Mesothelial cell of epicardium (in vitro differentiated cells): ENCODE results near the gene IRAK4. TPM values are rescaled to one million over a fixed set of nuclear protein-coding genes. Genes with fewer than 3 reads are reported as not detected.

Experiments used
- DNase-seq, 2 experiments: peaks; one replicate each; pipeline ENCODE4 v3.0.0; 2021; ENCODE audit warnings: low spot score in 2 of 2; ENCODE audit not compliant: unreplicated experiment in 2 of 2
- H3K27ac Mint-ChIP-seq: 2 replicates; pipeline ENCODE4 v1.8.0; 2021; ENCODE audit warnings: mixed read lengths
- H3K27me3 Mint-ChIP-seq: 2 replicates; pipeline ENCODE4 v1.8.0; 2021; ENCODE audit warnings: low read depth, mixed read lengths
- H3K36me3 Mint-ChIP-seq: 2 replicates; pipeline ENCODE4 v1.8.0; 2021; ENCODE audit warnings: mixed read lengths
- H3K4me1 Mint-ChIP-seq: 2 replicates; pipeline ENCODE4 v1.8.0; 2021; ENCODE audit warnings: mixed read lengths
- H3K4me3 Mint-ChIP-seq: 2 replicates; pipeline ENCODE4 v1.8.0; 2021; ENCODE audit warnings: mild to moderate bottlenecking, moderate library complexity, mixed read lengths
- H3K9me3 Mint-ChIP-seq: 2 replicates; pipeline ENCODE4 v1.8.0; 2021; ENCODE audit warnings: mixed read lengths
- total RNA-seq: library from RNA; stranded (reverse); gene quantifications from 3 replicates; pipeline ENCODE4 v1.2.1, GENCODE V29; 2021
- TF ChIP-seq, protein P1 (sequence below): fragments of 200-600 bp; sonication (generic); IDR thresholded peaks from one replicate; pipeline ENCODE4 v1.5.0; 2021; ENCODE audit warnings: antibody characterized with exemption; ENCODE audit not compliant: unreplicated experiment

Gene IRAK4
- total RNA-seq, 1 donor from 2014 or later: 6.1 TPM

DNA sequence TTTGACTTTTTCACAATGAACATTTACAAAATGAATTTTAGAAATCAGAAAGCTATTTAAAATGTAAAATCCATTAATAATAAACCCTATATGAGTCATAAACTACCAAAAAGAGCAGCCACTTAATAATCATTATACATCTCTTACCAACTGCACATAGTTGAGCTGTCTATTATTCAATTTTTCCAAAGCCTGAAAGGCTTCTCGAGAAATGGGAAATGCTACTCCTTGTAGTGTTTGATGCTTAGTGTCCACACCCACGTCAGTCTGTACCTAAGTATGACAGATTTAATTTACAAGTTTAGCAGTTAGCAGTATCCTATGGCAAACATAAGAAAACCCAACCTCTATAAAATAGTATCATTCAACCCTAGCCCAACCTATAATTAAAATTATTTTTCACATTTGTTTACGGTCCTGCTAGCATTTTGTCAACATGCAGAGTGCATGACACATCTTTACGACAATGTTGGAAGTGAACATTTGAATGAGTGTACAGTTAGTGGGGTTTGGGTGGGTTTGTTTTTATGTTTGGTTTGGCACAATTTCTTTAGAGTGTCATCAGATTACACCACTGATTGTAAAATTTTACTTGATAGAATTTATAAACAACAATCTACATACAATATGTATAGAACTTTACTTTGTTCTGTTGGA, 38.9 kb downstream of the IRAK4 start:
- Mint-ChIP-seq H3K36me3 (peaks cover 26% of the 10 kb centered on the region), H3K27ac (no peak overlapping the region), H3K4me1 (no peaks in the 10 kb centered on the region), H3K4me3 (no peak overlapping the region), H3K27me3 (no peaks in the 10 kb centered on the region), H3K9me3 (no peaks in the 10 kb centered on the region)
- TF ChIP-seq, protein P1, sequence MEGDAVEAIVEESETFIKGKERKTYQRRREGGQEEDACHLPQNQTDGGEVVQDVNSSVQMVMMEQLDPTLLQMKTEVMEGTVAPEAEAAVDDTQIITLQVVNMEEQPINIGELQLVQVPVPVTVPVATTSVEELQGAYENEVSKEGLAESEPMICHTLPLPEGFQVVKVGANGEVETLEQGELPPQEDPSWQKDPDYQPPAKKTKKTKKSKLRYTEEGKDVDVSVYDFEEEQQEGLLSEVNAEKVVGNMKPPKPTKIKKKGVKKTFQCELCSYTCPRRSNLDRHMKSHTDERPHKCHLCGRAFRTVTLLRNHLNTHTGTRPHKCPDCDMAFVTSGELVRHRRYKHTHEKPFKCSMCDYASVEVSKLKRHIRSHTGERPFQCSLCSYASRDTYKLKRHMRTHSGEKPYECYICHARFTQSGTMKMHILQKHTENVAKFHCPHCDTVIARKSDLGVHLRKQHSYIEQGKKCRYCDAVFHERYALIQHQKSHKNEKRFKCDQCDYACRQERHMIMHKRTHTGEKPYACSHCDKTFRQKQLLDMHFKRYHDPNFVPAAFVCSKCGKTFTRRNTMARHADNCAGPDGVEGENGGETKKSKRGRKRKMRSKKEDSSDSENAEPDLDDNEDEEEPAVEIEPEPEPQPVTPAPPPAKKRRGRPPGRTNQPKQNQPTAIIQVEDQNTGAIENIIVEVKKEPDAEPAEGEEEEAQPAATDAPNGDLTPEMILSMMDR: no peak
- DNase-seq: no peak

DNA sequence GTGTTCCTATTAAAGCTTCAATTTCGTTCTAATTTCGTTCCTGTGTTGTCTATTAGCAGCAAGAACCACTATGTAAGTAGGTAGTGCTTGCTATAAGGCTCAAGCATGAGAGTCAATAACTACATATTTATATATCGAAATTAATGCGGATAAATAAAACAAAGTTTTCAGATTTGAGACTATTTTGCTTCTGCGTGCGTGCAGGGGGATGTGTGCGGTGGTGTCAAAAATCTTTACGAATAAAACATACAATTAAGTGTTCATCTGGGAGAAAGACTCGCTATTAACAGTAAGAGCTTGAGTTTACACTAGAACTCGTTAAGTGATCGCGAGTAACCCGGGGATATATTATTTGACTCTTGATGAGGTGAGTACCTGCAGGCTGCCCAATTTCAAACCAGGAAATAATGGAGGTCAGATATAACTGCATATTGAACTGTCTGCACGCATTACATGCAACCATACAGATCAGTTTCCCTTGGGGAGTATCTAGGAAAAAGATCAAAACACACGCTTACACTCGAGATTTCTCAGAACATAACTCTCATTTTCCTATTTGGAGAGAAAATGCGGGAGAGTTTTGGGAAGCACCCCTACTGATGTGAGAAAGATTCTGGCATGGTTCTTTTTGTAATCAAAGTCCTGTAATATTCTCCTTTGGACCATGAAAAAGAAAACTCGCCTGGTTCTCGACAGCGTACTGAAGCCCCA, 46.6 kb downstream of the IRAK4 start:
- H3K27ac Mint-ChIP-seq: peak overlapping the region; percentile 95
- H3K36me3 Mint-ChIP-seq: peaks cover 11% of the 10 kb centered on the region
- H3K4me1 Mint-ChIP-seq: peaks cover 26% of the 10 kb centered on the region
- H3K9me3 Mint-ChIP-seq: no peaks in the 10 kb centered on the region
- H3K4me3 Mint-ChIP-seq: peak overlapping the region; percentile 99
- H3K27me3 Mint-ChIP-seq: no peaks in the 10 kb centered on the region
- no peak for DNase-seq
- TF ChIP-seq, protein P1: no peak

DNA sequence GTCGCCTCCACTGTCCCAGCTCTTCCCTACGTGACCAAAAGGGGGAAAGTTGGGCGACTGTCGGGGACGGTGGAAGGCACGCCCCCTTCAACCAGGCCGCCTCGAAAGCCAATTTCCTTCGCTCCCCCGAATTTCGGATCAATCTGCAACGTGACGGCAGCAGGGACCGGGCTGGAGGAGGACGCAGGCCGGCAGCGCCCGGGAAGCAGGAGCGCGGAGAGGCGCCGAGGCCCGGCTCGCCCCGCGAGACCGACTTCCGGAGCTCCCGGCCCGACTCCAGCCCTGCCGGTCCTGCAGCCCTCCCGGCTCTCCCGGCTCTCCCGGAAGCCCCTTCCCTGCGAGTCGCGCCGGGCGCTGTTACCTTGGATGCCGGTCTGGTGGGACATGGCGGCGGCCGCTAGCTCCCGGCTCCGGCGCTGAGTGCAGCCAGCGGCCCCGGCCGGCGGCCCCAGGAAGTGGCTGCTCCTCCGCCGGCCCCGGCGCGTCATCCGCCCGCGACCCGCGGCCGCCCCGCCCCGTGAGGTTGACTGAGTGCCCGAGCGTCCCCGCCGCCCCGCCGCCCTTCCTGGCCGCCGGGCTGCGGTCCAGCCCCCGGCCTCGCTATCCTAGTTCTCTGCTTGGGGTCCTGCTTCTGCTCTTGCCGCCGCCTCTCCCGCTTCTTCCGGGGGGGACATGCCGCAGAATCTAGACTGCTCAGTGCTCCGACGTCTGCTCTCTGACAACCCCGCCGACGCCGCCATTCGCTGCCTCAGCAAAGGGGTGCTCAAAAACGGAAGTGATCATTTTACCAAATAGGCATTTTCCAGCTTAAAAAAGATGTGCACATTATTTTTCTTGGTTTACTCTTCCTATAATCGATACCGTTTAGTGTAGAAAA, 47.3 kb downstream of the IRAK4 start, which contains the start of gene TWF1:
TWF1 (minus strand) TSS at position 458 of the 877 bp plus-strand sequence; CDS start at position 386, 72 bp downstream.
- peak within 1 kb of the TSS; percentile 99 for H3K4me3 Mint-ChIP-seq
- DNase-seq: peak; percentile 73 to 91
- H3K27me3 Mint-ChIP-seq: no peaks in the 10 kb centered on the region
- peaks cover 26% of the 10 kb centered on the region for H3K4me1 Mint-ChIP-seq
- no peaks in the 10 kb centered on the region for H3K9me3 Mint-ChIP-seq
- TF ChIP-seq, protein P1: no peak
- peak within 1 kb of the TSS; percentile 100 for H3K27ac Mint-ChIP-seq
- H3K36me3 Mint-ChIP-seq: peaks cover 9% of the 10 kb centered on the region

DNA sequence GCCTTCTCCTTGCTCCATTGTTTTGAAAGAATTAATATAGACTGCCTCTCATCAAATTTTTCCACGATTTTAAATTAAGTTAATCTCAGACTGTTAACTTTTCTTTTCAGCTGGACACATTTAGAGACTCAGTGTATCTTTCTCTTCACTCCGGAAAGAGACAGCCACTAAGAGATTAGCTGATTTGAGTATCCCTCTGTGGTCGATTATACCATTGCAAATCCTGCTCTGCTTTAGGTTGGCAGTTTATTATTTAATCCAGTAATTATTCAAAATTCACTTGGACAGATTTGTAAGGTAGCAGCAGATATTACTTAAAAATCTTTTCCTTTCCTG, 48.0 kb downstream of the IRAK4 start:
- DNase-seq: no peak
- Mint-ChIP-seq H3K4me3 (peak overlapping the region; percentile 99), H3K36me3 (peaks cover 7% of the 10 kb centered on the region), H3K27ac (peak overlapping the region; percentile 100), H3K27me3 (no peaks in the 10 kb centered on the region), H3K4me1 (peaks cover 26% of the 10 kb centered on the region), H3K9me3 (no peaks in the 10 kb centered on the region)
- TF ChIP-seq, protein P1: no peak

DNA sequence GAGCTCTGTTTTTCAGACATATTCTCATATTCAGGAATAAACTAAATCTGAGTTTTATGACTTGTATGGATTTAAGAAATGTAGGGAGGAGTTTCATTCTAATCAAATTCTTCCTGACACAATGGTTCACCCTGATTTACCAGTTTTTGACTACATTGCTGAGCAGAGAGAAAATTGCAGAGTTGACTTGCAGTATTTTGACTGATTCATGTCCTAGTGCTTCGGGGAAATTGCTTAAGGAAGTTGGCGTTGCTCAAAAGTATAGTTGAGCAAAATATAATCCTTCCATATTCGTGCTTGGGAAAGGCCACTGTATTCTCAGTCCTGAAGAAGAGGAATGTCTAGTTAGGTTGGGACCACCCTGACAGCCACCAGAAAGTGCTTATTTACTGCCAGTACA, 48.6 kb downstream of the IRAK4 start:
- Mint-ChIP-seq H3K4me3 (peak overlapping the region; percentile 99), H3K9me3 (no peaks in the 10 kb centered on the region), H3K27me3 (no peaks in the 10 kb centered on the region), H3K4me1 (peaks cover 29% of the 10 kb centered on the region), H3K27ac (peak overlapping the region; percentile 100), H3K36me3 (peaks cover 4% of the 10 kb centered on the region)
- no peak for DNase-seq
- TF ChIP-seq, protein P1: no peak
